Measurements from ENCODE around the gene TCF7. TPM values are rescaled to one million over a fixed set of nuclear protein-coding genes. Genes with fewer than 3 reads are reported as not detected.

TCF7 gene
- total and polyA plus RNA-seq, 2 of the 13 experiments (the other 11 are each of a cell fraction or from before 2014, with no cell fraction given) = 6.3 to 6.8 TPM

DNA sequence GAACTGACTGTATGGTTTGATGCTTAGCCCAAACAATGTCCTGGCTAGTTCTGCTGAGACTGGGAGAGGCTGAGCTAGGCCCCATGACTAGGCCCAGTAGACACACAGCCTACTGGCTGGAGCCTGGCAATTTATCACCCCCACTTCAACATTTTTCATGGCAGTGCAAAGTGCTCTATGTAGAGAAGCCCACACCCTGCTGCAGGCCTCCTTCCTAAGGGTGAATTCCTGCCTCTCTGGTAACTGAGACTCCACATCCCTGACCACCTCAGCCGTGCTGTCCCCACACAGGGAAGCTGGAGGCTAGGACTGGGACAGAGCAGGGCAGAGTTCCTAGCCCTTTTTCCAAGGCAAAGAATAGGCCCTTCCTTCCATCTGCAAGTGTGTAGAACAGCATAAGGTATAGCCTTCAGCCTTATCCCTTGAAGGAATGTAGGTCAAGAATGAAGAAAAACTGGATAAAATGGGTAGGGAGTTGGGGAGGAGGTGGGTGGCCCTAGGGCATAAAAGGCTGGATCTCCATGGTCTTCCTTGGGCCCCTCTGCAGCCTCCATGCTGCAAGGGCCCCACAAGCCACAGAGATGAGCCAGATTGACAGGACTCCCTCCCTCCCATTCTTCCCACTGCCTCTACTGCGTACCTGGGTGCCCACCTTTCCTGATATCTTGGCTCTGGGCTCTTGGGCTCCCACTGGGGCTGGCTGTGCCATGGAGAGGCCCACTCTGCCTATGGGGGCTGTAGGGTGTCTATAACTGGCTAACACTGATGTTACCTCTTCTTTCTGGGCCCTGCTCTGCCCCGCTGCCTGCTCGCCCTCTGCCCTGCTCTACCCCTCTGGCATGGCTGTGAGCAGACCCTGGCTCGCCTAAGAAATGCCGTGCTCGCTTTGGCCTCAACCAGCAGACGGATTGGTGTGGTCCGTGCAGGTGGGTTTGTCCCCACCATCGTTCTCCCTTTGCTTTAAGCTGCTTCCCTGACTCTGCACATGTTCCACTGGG is 29.8 kb downstream of the TCF7 start:
- peaks cover 36% of the 10 kb centered on the region for H3K4me1 ChIP-seq (ENCODE audit: insufficient read depth, low read length)
- peaks cover 9% of the 10 kb centered on the region for H3K79me2 ChIP-seq (ENCODE audit: insufficient read depth, low read length)
- intact Hi-C loops (cut with micrococcal nuclease; ENCODE audit: unreplicated experiment) (no loop called here), in situ Hi-C loops (cut with HindIII; ENCODE audit: extremely low pct_ligation_motif_present, low pct_unique_long_range_greater_than_20kb) (no loop called here)
- ChIA-PET CTCF (ENCODE audit: low intra/inter-chr PET ratio, low total read pairs) (interaction anchor here (2.3 kb wide), 1 partner anchor 104 kb away, joined by 45 read pairs; no protein-coding TSS in a partner anchor), POLR2A (interaction anchor here (4.4 kb wide), 1 partner anchor 45 kb away, joined by 31 read pairs; no protein-coding TSS in a partner anchor)
- DNase-seq (ENCODE audit: low spot score) (no peak), ATAC-seq (no peak), FAIRE-seq (no peak)
- no peaks in the 10 kb centered on the region for H3K9me3 ChIP-seq (ENCODE audit: low read length)
- H4K20me1 ChIP-seq (ENCODE audit: insufficient read depth, low read length) = peaks cover 26% of the 10 kb centered on the region
- H3K36me3 ChIP-seq (replicated peaks in 1 of 2; ENCODE audit: control insufficient read depth in 1 of 2, insufficient read depth in 2 of 2, low read length in 2 of 2) = peaks cover 26 to 76% of the 10 kb centered on the region in 2 experiments
- H3K4me2 ChIP-seq (ENCODE audit: low read depth, low read length) = no peak overlapping the region
- H3K27ac ChIP-seq (ENCODE audit: extremely low read length, insufficient read depth, low read length) = no peak overlapping the region
- no peak overlapping the region for H2AFZ ChIP-seq (ENCODE audit: low read length)
- no peak overlapping the region for H3K4me3 ChIP-seq (replicated peaks in 1 of 3; ENCODE audit: insufficient read depth in 1 of 3, low read depth in 2 of 3, low read length in 3 of 3)
- WGBS (ENCODE audit: low lambda C conversion rate) = 97% methylated on average over 10 of the region's 10 CpGs
- BruUV-seq (replicated peaks) = no TSS peak
- no peak overlapping the region for H3K9ac ChIP-seq (ENCODE audit: insufficient read depth, low read depth, low read length)
- TF ChIP-seq POLR2G (IDR thresholded peaks at IDR 0.05; ENCODE audit: low read depth, low read length) = peak; percentile 40; the same call in 1 of the 2 replicates
- peak; percentile 70 for TF ChIP-seq AGO2 (optimal IDR thresholded peaks at IDR 0.05; ENCODE audit: low read depth, low read length)
- TF ChIP-seq BORCS8-MEF2B (CRISPR knock-in tag; IDR thresholded peaks at IDR 0.05) = no peak
- no peaks in the 10 kb centered on the region for H3K27me3 ChIP-seq (ENCODE audit: control insufficient read depth in 1 of 2, insufficient read depth in 2 of 2, low read length in 2 of 2)

DNA sequence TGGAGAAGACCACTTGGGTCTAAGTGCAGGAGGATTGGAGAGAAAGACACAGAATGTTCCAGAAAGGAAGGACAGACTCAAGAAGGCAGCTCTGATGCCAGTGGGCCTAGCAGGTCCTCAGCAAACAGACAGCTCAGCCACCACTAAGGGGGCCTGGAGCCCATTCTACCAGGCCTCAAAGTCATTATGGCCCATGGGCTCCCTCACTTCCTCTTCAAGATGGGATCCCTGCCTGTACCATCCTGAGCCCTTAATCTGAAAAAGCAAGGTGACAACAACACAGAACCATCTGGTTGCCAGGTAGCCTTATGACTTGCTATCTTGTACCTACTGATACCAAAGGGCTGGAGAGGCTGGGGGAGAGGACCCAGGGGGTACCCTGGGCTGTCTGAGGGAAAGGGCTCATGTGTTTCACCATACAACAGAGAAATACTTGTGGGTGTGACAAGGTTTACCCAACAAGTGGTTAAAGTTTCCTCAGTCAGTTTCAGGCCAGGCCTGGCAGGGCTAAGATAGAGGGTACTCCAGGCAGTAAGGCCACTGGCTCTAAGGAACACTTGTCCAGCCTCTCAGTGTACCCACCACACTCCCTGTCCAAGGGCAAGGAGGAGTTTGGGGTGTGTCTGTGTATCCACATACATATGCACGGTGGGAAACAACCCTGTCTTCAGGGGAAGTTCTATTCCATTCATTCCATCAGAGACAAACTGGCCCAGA is 30.7 kb downstream of the TCF7 start:
- H3K79me2 ChIP-seq (ENCODE audit: insufficient read depth, low read length) = peaks cover 9% of the 10 kb centered on the region
- no peak overlapping the region for H3K9ac ChIP-seq (ENCODE audit: insufficient read depth, low read depth, low read length)
- no peak overlapping the region for H2AFZ ChIP-seq (ENCODE audit: low read length)
- ATAC-seq (no peak), FAIRE-seq (no peak), DNase-seq (ENCODE audit: low spot score) (no peak)
- no peak overlapping the region for H3K4me2 ChIP-seq (ENCODE audit: low read depth, low read length)
- ChIA-PET CTCF (ENCODE audit: low intra/inter-chr PET ratio, low total read pairs) (interaction anchor here (1.1 to 2.4 kb wide), 3 partner anchors 43 to 105 kb away, joined by 3 to 45 read pairs (median 7); no protein-coding TSS in a partner anchor), POLR2A (interaction anchor here (0.7 to 1.4 kb wide), 3 partner anchors 46 to 104 kb away, joined by 3 read pairs; no protein-coding TSS in a partner anchor)
- TF ChIP-seq ZNF572 (CRISPR knock-in tag; IDR thresholded peaks at IDR 0.05) (0 out of 2 replicates have a peak, but pooled peaks have one; percentile 13), HOXA9 (CRISPR knock-in tag; IDR thresholded peaks at IDR 0.05; ENCODE audit: borderline replicate concordance) (no peak)
- TF ChIP-seq, protein P1, sequence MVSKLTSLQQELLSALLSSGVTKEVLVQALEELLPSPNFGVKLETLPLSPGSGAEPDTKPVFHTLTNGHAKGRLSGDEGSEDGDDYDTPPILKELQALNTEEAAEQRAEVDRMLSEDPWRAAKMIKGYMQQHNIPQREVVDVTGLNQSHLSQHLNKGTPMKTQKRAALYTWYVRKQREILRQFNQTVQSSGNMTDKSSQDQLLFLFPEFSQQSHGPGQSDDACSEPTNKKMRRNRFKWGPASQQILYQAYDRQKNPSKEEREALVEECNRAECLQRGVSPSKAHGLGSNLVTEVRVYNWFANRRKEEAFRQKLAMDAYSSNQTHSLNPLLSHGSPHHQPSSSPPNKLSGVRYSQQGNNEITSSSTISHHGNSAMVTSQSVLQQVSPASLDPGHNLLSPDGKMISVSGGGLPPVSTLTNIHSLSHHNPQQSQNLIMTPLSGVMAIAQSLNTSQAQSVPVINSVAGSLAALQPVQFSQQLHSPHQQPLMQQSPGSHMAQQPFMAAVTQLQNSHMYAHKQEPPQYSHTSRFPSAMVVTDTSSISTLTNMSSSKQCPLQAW (CRISPR knock-in tag; IDR thresholded peaks at IDR 0.05) = 0 out of 2 replicates have a peak, but pooled peaks have one; percentile 20
- no TSS peak for BruUV-seq (replicated peaks)
- H4K20me1 ChIP-seq (ENCODE audit: insufficient read depth, low read length) = peaks cover 25% of the 10 kb centered on the region
- no peaks in the 10 kb centered on the region for H3K27me3 ChIP-seq (ENCODE audit: control insufficient read depth in 1 of 2, insufficient read depth in 2 of 2, low read length in 2 of 2)
- in situ Hi-C loops (cut with HindIII; ENCODE audit: extremely low pct_ligation_motif_present, low pct_unique_long_range_greater_than_20kb) (no loop called here), intact Hi-C loops (cut with micrococcal nuclease; ENCODE audit: unreplicated experiment) (no loop called here)
- H3K36me3 ChIP-seq (replicated peaks in 1 of 2; ENCODE audit: control insufficient read depth in 1 of 2, insufficient read depth in 2 of 2, low read length in 2 of 2) = peaks cover 22 to 68% of the 10 kb centered on the region in 2 experiments
- peaks cover 46% of the 10 kb centered on the region for H3K4me1 ChIP-seq (ENCODE audit: insufficient read depth, low read length)
- H3K4me3 ChIP-seq (replicated peaks in 1 of 3; ENCODE audit: insufficient read depth in 1 of 3, low read depth in 2 of 3, low read length in 3 of 3) = no peak overlapping the region
- H3K9me3 ChIP-seq (ENCODE audit: low read length) = no peaks in the 10 kb centered on the region
- H3K27ac ChIP-seq (ENCODE audit: extremely low read length, insufficient read depth, low read length) = no peak overlapping the region
- WGBS (ENCODE audit: low lambda C conversion rate) = no CpG with 5 or more reads among the region's 1 CpG

Measured in HepG2 (cell line).